Dendritic cell treated with granulocyte-macrophage colony-stimulating factor and Interleukin-4, amounts not matched to agents 40 ng/mL and 50 ng/mL, for 4 days (primary cell): ENCODE results near the gene GRIA4.

ENCODE experiments used
- H3K27ac Mint-ChIP-seq: one replicate; pipeline ENCODE4 v1.8.0; 2022; ENCODE audit warnings: mild to moderate bottlenecking, mixed read lengths
- H3K27me3 Mint-ChIP-seq: one replicate; pipeline ENCODE4 v1.8.0; 2022; ENCODE audit warnings: mild to moderate bottlenecking, mixed read lengths
- H3K36me3 Mint-ChIP-seq: one replicate; pipeline ENCODE4 v1.8.0; 2022; ENCODE audit warnings: low read depth, mixed read lengths
- H3K4me1 Mint-ChIP-seq: one replicate; pipeline ENCODE4 v1.8.0; 2022; ENCODE audit warnings: low read depth, mixed read lengths
- H3K4me3 Mint-ChIP-seq: one replicate; pipeline ENCODE4 v1.8.0; 2022; ENCODE audit warnings: mild to moderate bottlenecking, moderate library complexity, mixed read lengths
- H3K9me3 Mint-ChIP-seq: one replicate; pipeline ENCODE4 v1.8.0; 2022; ENCODE audit warnings: mixed read lengths
- intact Hi-C: fragments of 100-400 bp; cut with micrococcal nuclease; formaldehyde crosslinking; loops from one replicate; pipeline ENCODE4 v1.15.0; 2022

GRIA4 gene

GRCh38 chr11:105648762-105649161 lies 38.9 kb downstream of the GRIA4 start:
- H3K27ac Mint-ChIP-seq, result no peak overlapping the region
- H3K4me3 Mint-ChIP-seq, result no peak overlapping the region
- intact Hi-C loops, result no loop called here

GRCh38 chr11:105665281-105665680 lies 55.4 kb downstream of the GRIA4 start:
- no peaks in the 10 kb centered on the region for H3K9me3 Mint-ChIP-seq
- H3K4me3 Mint-ChIP-seq, result no peak overlapping the region
- intact Hi-C loops, result no loop called here
- H3K36me3 Mint-ChIP-seq, result no peaks in the 10 kb centered on the region
- no peaks in the 10 kb centered on the region for H3K4me1 Mint-ChIP-seq
- H3K27me3 Mint-ChIP-seq, result no peaks in the 10 kb centered on the region
- H3K27ac Mint-ChIP-seq, result no peak overlapping the region

More at GRCh38 chr11:105648762-105649161, 38.9 kb downstream of the GRIA4 start:
- Mint-ChIP-seq H3K4me1 (no peaks in the 10 kb centered on the region), H3K27me3 (no peaks in the 10 kb centered on the region), H3K9me3 (peaks cover 48% of the 10 kb centered on the region), H3K36me3 (no peaks in the 10 kb centered on the region)

- H3K27me3 Mint-ChIP-seq, result no peaks in the 10 kb centered on the region
- no peak overlapping the region for H3K27ac Mint-ChIP-seq
- H3K4me1 Mint-ChIP-seq, result no peaks in the 10 kb centered on the region
- H3K36me3 Mint-ChIP-seq, result no peaks in the 10 kb centered on the region
- peaks cover 8% of the 10 kb centered on the region for H3K9me3 Mint-ChIP-seq
- intact Hi-C loops, result no loop called here
- H3K4me3 Mint-ChIP-seq, result no peak overlapping the region
Observed at GRCh38 chr11:105667441-105667840, 57.6 kb downstream of the GRIA4 start.

GRCh38 chr11:105670811-105671210 lies 60.9 kb downstream of the GRIA4 start:
- Mint-ChIP-seq H3K4me3 (no peak overlapping the region), H3K27ac (no peak overlapping the region), H3K4me1 (no peaks in the 10 kb centered on the region), H3K9me3 (peaks cover 8% of the 10 kb centered on the region), H3K36me3 (no peaks in the 10 kb centered on the region), H3K27me3 (no peaks in the 10 kb centered on the region)
- intact Hi-C loops, result no loop called here

GRCh38 chr11:105673089-105673488 lies 63.2 kb downstream of the GRIA4 start:
- no peaks in the 10 kb centered on the region for H3K27me3 Mint-ChIP-seq

GRCh38 chr11:105689631-105690030 lies 79.8 kb downstream of the GRIA4 start:
- no peaks in the 10 kb centered on the region for H3K4me1 Mint-ChIP-seq
- intact Hi-C loops, result no loop called here
- no peaks in the 10 kb centered on the region for H3K36me3 Mint-ChIP-seq
- H3K4me3 Mint-ChIP-seq, result no peak overlapping the region
- no peaks in the 10 kb centered on the region for H3K27me3 Mint-ChIP-seq
- H3K27ac Mint-ChIP-seq, result no peak overlapping the region
- H3K9me3 Mint-ChIP-seq, result peaks cover 14% of the 10 kb centered on the region

More at GRCh38 chr11:105673089-105673488, 63.2 kb downstream of the GRIA4 start:
- H3K36me3 Mint-ChIP-seq, result no peaks in the 10 kb centered on the region
- no peak overlapping the region for H3K4me3 Mint-ChIP-seq
- intact Hi-C loops, result no loop called here
- H3K27ac Mint-ChIP-seq, result no peak overlapping the region
- H3K9me3 Mint-ChIP-seq, result peaks cover 8% of the 10 kb centered on the region
- H3K4me1 Mint-ChIP-seq, result no peaks in the 10 kb centered on the region

GRCh38 chr11:105690467-105690866 lies 80.6 kb downstream of the GRIA4 start:
- intact Hi-C loops, result no loop called here
- H3K36me3 Mint-ChIP-seq, result no peaks in the 10 kb centered on the region
- peaks cover 14% of the 10 kb centered on the region for H3K9me3 Mint-ChIP-seq

GRCh38 chr11:105693075-105693759 lies 83.3 kb downstream of the GRIA4 start:
- H3K27ac Mint-ChIP-seq, result no peak overlapping the region
- intact Hi-C loops, result no loop called here
- H3K4me3 Mint-ChIP-seq, result no peak overlapping the region
- no peaks in the 10 kb centered on the region for H3K4me1 Mint-ChIP-seq
- H3K36me3 Mint-ChIP-seq, result no peaks in the 10 kb centered on the region
- H3K27me3 Mint-ChIP-seq, result no peaks in the 10 kb centered on the region
- H3K9me3 Mint-ChIP-seq, result no peaks in the 10 kb centered on the region

More at GRCh38 chr11:105690467-105690866, 80.6 kb downstream of the GRIA4 start:
- H3K27ac Mint-ChIP-seq, result no peak overlapping the region
- H3K4me1 Mint-ChIP-seq, result no peaks in the 10 kb centered on the region
- H3K4me3 Mint-ChIP-seq, result no peak overlapping the region
- no peaks in the 10 kb centered on the region for H3K27me3 Mint-ChIP-seq

GRCh38 chr11:105696000-105696399 lies 86.1 kb downstream of the GRIA4 start:
- no peaks in the 10 kb centered on the region for H3K9me3 Mint-ChIP-seq
- no peak overlapping the region for H3K27ac Mint-ChIP-seq
- intact Hi-C loops, result no loop called here
- H3K27me3 Mint-ChIP-seq, result no peaks in the 10 kb centered on the region
- no peaks in the 10 kb centered on the region for H3K4me1 Mint-ChIP-seq
- H3K36me3 Mint-ChIP-seq, result no peaks in the 10 kb centered on the region
- no peak overlapping the region for H3K4me3 Mint-ChIP-seq

- Mint-ChIP-seq H3K36me3 (no peaks in the 10 kb centered on the region), H3K4me3 (no peak overlapping the region), H3K27ac (no peak overlapping the region), H3K27me3 (no peaks in the 10 kb centered on the region), H3K4me1 (no peaks in the 10 kb centered on the region), H3K9me3 (no peaks in the 10 kb centered on the region)
- intact Hi-C loops, result no loop called here
Observed at GRCh38 chr11:105697291-105697690, 87.4 kb downstream of the GRIA4 start.

- H3K4me1 Mint-ChIP-seq, result no peaks in the 10 kb centered on the region
Observed at GRCh38 chr11:105699203-105699602, 89.3 kb downstream of the GRIA4 start.

GRCh38 chr11:105700271-105700670 lies 90.4 kb downstream of the GRIA4 start:
- intact Hi-C loops, result no loop called here
- Mint-ChIP-seq H3K36me3 (no peaks in the 10 kb centered on the region), H3K4me3 (no peak overlapping the region), H3K9me3 (no peaks in the 10 kb centered on the region), H3K27me3 (no peaks in the 10 kb centered on the region), H3K4me1 (no peaks in the 10 kb centered on the region), H3K27ac (no peak overlapping the region)

More at GRCh38 chr11:105699203-105699602, 89.3 kb downstream of the GRIA4 start:
- no peaks in the 10 kb centered on the region for H3K9me3 Mint-ChIP-seq
- H3K36me3 Mint-ChIP-seq, result no peaks in the 10 kb centered on the region
- intact Hi-C loops, result no loop called here
- no peaks in the 10 kb centered on the region for H3K27me3 Mint-ChIP-seq
- H3K27ac Mint-ChIP-seq, result no peak overlapping the region
- H3K4me3 Mint-ChIP-seq, result no peak overlapping the region

- no peaks in the 10 kb centered on the region for H3K36me3 Mint-ChIP-seq
- H3K9me3 Mint-ChIP-seq, result no peaks in the 10 kb centered on the region
- H3K4me1 Mint-ChIP-seq, result no peaks in the 10 kb centered on the region
- no peak overlapping the region for H3K4me3 Mint-ChIP-seq
- intact Hi-C loops, result no loop called here
- H3K27ac Mint-ChIP-seq, result no peak overlapping the region
- H3K27me3 Mint-ChIP-seq, result no peaks in the 10 kb centered on the region
Observed at GRCh38 chr11:105701098-105701497, 91.2 kb downstream of the GRIA4 start.

GRCh38 chr11:105705786-105706530 lies 96.1 kb downstream of the GRIA4 start:
- Mint-ChIP-seq H3K27me3 (no peaks in the 10 kb centered on the region), H3K4me1 (no peaks in the 10 kb centered on the region), H3K9me3 (no peaks in the 10 kb centered on the region), H3K36me3 (no peaks in the 10 kb centered on the region), H3K27ac (no peak overlapping the region), H3K4me3 (no peak overlapping the region)
- intact Hi-C loops, result no loop called here
